Sciatic nerve (tissue), 2 donors: ENCODE data around the gene TRAIP. TPM values are rescaled to one million over a fixed set of nuclear protein-coding genes. Genes with fewer than 3 reads are reported as not detected.
A peak's percentile ranks its signal among the peaks of the same experiment; 100 is the strongest.

ENCODE experiments used
- ATAC-seq: fragments of 200-7000 bp; cut with Tn5 transposase; one replicate; pipeline ENCODE4 v1.9.1; 2020; ENCODE audit warnings: mild to moderate bottlenecking, moderate library complexity
- DNase-seq: peaks from one replicate; pipeline ENCODE4 v3.0.0-alpha.2; 2020; ENCODE audit warnings: low spot score
- intact Hi-C: fragments of 100-400 bp; cut with DNase I; formaldehyde crosslinking; loops from one replicate; pipeline ENCODE4 v1.14.2; 2022
- microRNA-seq: library from miRNA; unstranded; fragments of <30 nt; microRNA quantifications from one replicate; pipeline ENCODE4 v1.2.0, GENCODE V29; 2020
- total RNA-seq: library from RNA; stranded (reverse); fragmentation: NEBNext Ultra II Directional; extraction: Animal tissue kit (Norgen Biotek cat#: 25700); gene quantifications from one replicate; pipeline ENCODE4 v1.2.1, GENCODE V29; 2021
- donor health status: DM: no; HTN: no; CAD: no.
- donor health status: DM: no; HTN: no; CAD: no.

TRAIP gene
- total RNA-seq, 1 donor from 2014 or later = 4.2 TPM

- intact Hi-C loops = no loop called here
- ATAC-seq (no peak), DNase-seq (peak; percentile 21)
These were observed 76.0 kb downstream of the TRAIP start for GRCh38 chr3:49780080-49780974.

- ATAC-seq (no peak), DNase-seq (no peak)
- intact Hi-C loops = no loop called here
These were observed 76.8 kb downstream of the TRAIP start for GRCh38 chr3:49779358-49780079.

Small RNA genes lying within 50 kb of the gene (microRNA-seq; reads per million reads assigned to microRNA genes)
- 2.2 reads per million for gene MIR5193

Other genes with a start within 250 kb of the TRAIP start
- gene APEH, start 182.2 kb downstream of the TRAIP start, total RNA-seq = 51.0 TPM
- 20.6 TPM for gene MST1, start 167.1 kb downstream of the TRAIP start, total RNA-seq
- 37.9 TPM for gene RNF123, start 167.0 kb downstream of the TRAIP start, total RNA-seq
- gene AMIGO3, start 136.9 kb downstream of the TRAIP start, total RNA-seq = not detected
- gene GMPPB, start 132.6 kb downstream of the TRAIP start, total RNA-seq = 22.0 TPM
- gene IP6K1, start 70.0 kb downstream of the TRAIP start, total RNA-seq = 47.6 TPM
- 1.6 TPM for gene CDHR4, start 56.7 kb downstream of the TRAIP start, total RNA-seq
- gene INKA1, start 53.3 kb downstream of the TRAIP start, total RNA-seq = 7.3 TPM
- 73.9 TPM for gene UBA7, start 42.6 kb downstream of the TRAIP start, total RNA-seq
- gene CAMKV, start 13.3 kb upstream of the TRAIP start, total RNA-seq = not detected
- 2.7 TPM for gene MST1R, start 47.3 kb upstream of the TRAIP start, total RNA-seq
- 9.2 TPM for gene MON1A, start 73.2 kb upstream of the TRAIP start, total RNA-seq
- 148 TPM for gene RBM6, start 83.6 kb upstream of the TRAIP start, total RNA-seq
- 231 TPM for gene RBM5, start 232.4 kb upstream of the TRAIP start, total RNA-seq